ENCODE results near the gene KISS1.

The KISS1 gene

DNA sequence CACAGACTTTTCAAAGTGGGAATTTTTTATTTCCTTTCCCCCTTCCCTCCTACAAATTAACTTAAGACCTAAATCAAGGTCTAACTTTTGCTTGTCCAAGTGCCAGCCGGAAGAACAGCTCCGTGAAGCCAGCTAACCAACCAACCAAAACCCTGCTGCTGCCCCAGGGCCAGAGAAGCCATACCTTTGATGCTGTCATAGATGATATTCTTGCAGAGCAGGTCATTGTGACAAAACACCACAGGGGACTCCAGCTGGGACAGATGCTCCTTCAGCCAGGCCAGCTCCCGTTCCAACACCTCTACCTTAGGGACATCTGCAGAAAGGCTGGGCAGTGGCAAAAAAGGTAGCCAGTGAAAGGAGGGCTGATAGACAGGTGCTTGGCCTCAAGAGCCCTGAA lies 55.2 kb downstream of the KISS1 start:
- DNase-seq (ENCODE audit: low read depth in 4 of 4, low spot score in 1 of 4), result no peak
